ENCODE measurements around the gene INMT. TPM values are rescaled to one million over a fixed set of nuclear protein-coding genes. Genes with fewer than 3 reads are reported as not detected.

Gene INMT
- polyA plus RNA-seq, 4 donors = 1.4 to 25.9 (median 2.4) TPM

GRCh38 chr7:30805931-30806330 is 54.0 kb downstream of the INMT start:
- no peak for DNase-seq (ENCODE audit: low read depth in 4 of 4, low spot score in 3 of 4)

Other genes starting within 250 kb of the INMT start
- 10 to 100 TPM; 40.8 to 88.1 (median 72.6) TPM for gene GGCT, start 247.3 kb upstream of the INMT start, polyA plus RNA-seq (ENCODE audit: insufficient read length in 4 of 4)
- gene GARS1, start 157.3 kb upstream of the INMT start, polyA plus RNA-seq (ENCODE audit: insufficient read length in 4 of 4) = 100 to 1,000 TPM in 1 of 4 donors, 10 to 100 TPM in 3; 79.8 to 101 (median 88.6) TPM
- gene CRHR2, start 69.7 kb upstream of the INMT start, polyA plus RNA-seq (ENCODE audit: insufficient read length in 4 of 4) = under 1 TPM in 3 of 4 donors, not detected in 1; 0.10 to 0.13 (median 0.12) TPM
- 10 to 100 TPM; 10.2 to 13.4 (median 10.6) TPM for gene MINDY4, start 19.3 kb downstream of the INMT start, polyA plus RNA-seq (ENCODE audit: insufficient read length in 4 of 4)
- 100 to 1,000 TPM in 3 of 4 donors, 10 to 100 TPM in 1; 39.4 to 221 (median 159) TPM for gene AQP1, start 159.7 kb downstream of the INMT start, polyA plus RNA-seq (ENCODE audit: insufficient read length in 4 of 4)
- gene GHRHR, start 211.8 kb downstream of the INMT start, polyA plus RNA-seq (ENCODE audit: insufficient read length in 4 of 4) = under 1 TPM in 3 of 4 donors, not detected in 1; 0.20 to 0.40 (median 0.23) TPM